Esophagus muscularis mucosa (tissue), 3 donors: Measurements from ENCODE around the gene KCNQ1.

Experiments
- POLR2A ChIP-seq: fragments of 450-650 bp; IDR thresholded peaks from one replicate; pipeline ENCODE4 v1.6.1; 2017; ENCODE audit warnings: antibody characterized with exemption, moderate library complexity, mild to moderate bottlenecking, low read depth
- POLR2AphosphoS5 ChIP-seq, 2 donors: sonication (generic); formaldehyde crosslinking; IDR thresholded peaks; one replicate each; pipeline ENCODE4 v1.6.1; 2017; ENCODE audit warnings: antibody characterized with exemption in 2 of 2
- TF ChIP-seq, protein P1 (sequence below), 3 experiments: fragments of 200-600 bp in 2 of 3; fragments of 450-650 bp in 1 of 3; sonication (generic) in 2 of 3; IDR thresholded peaks; one replicate each; pipeline ENCODE4 v1.5.1; 2017 to 2019; ENCODE audit warnings: antibody characterized with exemption in 3 of 3, mild to moderate bottlenecking in 2 of 3, moderate library complexity in 1 of 3

DNA sequence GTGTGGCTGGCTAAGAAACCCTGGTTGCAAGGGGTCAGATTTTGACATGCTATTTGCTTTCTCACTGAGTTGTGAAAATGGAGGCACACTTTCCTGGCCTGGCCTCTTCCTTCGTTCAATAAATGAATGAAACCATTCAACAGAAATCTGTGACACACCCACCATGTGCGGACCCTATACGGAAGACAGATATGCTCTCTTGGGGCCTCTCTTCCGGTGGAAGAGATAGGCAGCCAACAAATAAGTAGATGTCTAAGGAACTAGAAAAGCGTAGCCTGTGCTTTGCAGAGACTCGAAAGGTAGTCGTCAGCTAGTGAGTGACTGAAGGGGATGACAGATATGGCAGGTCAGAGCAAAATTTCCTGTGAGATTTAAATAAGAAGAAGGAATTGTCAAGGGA, 249.7 kb downstream of the KCNQ1 start:
- TF ChIP-seq POLR2AphosphoS5 (IDR thresholded peaks at IDR 0.05), result no peak
- no peak for TF ChIP-seq POLR2A
- TF ChIP-seq, protein P1, sequence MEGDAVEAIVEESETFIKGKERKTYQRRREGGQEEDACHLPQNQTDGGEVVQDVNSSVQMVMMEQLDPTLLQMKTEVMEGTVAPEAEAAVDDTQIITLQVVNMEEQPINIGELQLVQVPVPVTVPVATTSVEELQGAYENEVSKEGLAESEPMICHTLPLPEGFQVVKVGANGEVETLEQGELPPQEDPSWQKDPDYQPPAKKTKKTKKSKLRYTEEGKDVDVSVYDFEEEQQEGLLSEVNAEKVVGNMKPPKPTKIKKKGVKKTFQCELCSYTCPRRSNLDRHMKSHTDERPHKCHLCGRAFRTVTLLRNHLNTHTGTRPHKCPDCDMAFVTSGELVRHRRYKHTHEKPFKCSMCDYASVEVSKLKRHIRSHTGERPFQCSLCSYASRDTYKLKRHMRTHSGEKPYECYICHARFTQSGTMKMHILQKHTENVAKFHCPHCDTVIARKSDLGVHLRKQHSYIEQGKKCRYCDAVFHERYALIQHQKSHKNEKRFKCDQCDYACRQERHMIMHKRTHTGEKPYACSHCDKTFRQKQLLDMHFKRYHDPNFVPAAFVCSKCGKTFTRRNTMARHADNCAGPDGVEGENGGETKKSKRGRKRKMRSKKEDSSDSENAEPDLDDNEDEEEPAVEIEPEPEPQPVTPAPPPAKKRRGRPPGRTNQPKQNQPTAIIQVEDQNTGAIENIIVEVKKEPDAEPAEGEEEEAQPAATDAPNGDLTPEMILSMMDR (IDR thresholded peaks at IDR 0.05), result no peak
